ENCODE data around the gene HSPA12B.
"Not testable (repeated sequence)": the region's sequence is repeated elsewhere in the genome, so short reads cannot be mapped to it uniquely, and the experiment has no call there.

Gene HSPA12B

DNA sequence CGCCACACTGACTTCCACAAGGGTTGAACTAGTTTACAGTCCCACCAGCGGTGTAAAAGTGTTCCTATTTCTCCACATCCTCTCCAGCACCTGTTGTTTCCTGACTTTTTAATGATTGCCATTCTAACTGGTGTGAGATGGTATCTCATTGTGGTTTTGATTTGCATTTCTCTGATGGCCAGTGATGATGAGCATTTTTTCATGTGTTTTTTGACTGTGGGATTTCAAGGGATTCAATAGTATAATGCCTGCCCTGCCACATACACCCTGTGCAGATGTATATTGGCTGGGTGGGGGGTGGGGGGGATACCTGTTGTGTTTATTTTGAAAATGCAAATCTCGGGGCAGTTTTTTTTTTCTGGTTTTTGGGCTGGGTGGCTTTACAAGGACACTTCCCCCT, 61.7 kb downstream of the HSPA12B start:
- H3K9me3 ChIP-seq (ENCODE audit: control insufficient read depth in 2 of 2, low read length in 2 of 2); H3K4me3 ChIP-seq (ENCODE audit: low read length in 2 of 2); H3K36me3 ChIP-seq (ENCODE audit: control insufficient read depth in 2 of 2, insufficient read depth in 2 of 2, low read length in 2 of 2); H3K9ac ChIP-seq (ENCODE audit: low read length in 2 of 2); H3K27ac ChIP-seq (ENCODE audit: low read length); H3K27me3 ChIP-seq (ENCODE audit: control insufficient read depth in 1 of 2, insufficient read depth in 2 of 2, low read length in 2 of 2): not testable (repeated sequence)
- peaks cover 44% of the 10 kb centered on the region for H3K4me1 ChIP-seq (ENCODE audit: control insufficient read depth, insufficient read depth, low read length)

GRCh38 chr20:3794701-3795420, 62.4 kb downstream of the HSPA12B start:
- Histone ChIP-seq H3K9ac (ENCODE audit: low read length in 2 of 2) (peak overlapping the region; percentile 96 to 98), H3K4me3 (ENCODE audit: low read length in 2 of 2) (peak overlapping the region; percentile 83 to 94), H3K4me1 (ENCODE audit: control insufficient read depth, insufficient read depth, low read length) (peaks cover 50% of the 10 kb centered on the region), H3K27me3 (ENCODE audit: control insufficient read depth in 1 of 2, insufficient read depth in 2 of 2, low read length in 2 of 2) (no peaks in the 10 kb centered on the region), H3K27ac (ENCODE audit: low read length) (peak overlapping the region; percentile 99), H3K36me3 (ENCODE audit: control insufficient read depth in 2 of 2, insufficient read depth in 2 of 2, low read length in 2 of 2) (peaks cover 0 to 3% of the 10 kb centered on the region in 2 donors), H3K9me3 (ENCODE audit: control insufficient read depth in 2 of 2, low read length in 2 of 2) (no peaks in the 10 kb centered on the region)

- H3K27me3 ChIP-seq (ENCODE audit: control insufficient read depth in 1 of 2, insufficient read depth in 2 of 2, low read length in 2 of 2) = no peaks in the 10 kb centered on the region
- peak within 1 kb of the TSS; percentile 99 for H3K27ac ChIP-seq (ENCODE audit: low read length)
- H3K9ac ChIP-seq (ENCODE audit: low read length in 2 of 2) = peak within 1 kb of the TSS; percentile 96 to 98
- H3K4me3 ChIP-seq (ENCODE audit: low read length in 2 of 2) = peak within 1 kb of the TSS; percentile 83 to 94
- peaks cover 55% of the 10 kb centered on the region for H3K4me1 ChIP-seq (ENCODE audit: control insufficient read depth, insufficient read depth, low read length)
- H3K36me3 ChIP-seq (ENCODE audit: control insufficient read depth in 2 of 2, insufficient read depth in 2 of 2, low read length in 2 of 2) = peaks cover 8% of the 10 kb centered on the region in 2 donors
- no peaks in the 10 kb centered on the region for H3K9me3 ChIP-seq (ENCODE audit: control insufficient read depth in 2 of 2, low read length in 2 of 2)
Measured at GRCh38 chr20:3795511-3796468, 63.3 kb downstream of the HSPA12B start, which contains the start of gene CDC25B. TSS of gene CDC25B (plus strand) at chr20:3796310. CDS start at chr20:3796532, 222 bp downstream.

- H3K9ac ChIP-seq (ENCODE audit: low read length in 2 of 2) = peak overlapping the region; percentile 39 to 73
- H3K4me1 ChIP-seq (ENCODE audit: control insufficient read depth, insufficient read depth, low read length) = peaks cover 55% of the 10 kb centered on the region
Measured at GRCh38 chr20:3796477-3797225, 64.2 kb downstream of the HSPA12B start.

DNA sequence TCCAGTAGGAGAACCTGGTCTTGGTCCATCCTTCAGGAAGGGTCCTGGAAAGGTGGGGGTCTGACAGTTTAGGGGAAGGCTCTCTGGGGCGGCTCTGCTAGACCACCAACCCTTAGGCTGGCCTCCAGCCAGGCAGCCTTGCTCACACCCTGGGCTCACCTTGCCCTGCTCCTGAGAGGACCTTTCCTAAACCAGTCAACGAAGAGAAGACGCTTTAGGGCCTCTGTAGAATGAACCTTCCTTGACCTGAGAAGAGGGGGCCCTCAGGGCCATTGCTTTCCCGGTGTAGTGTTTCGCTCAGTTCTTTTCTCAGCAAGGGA, 64.7 kb downstream of the HSPA12B start:
- H3K9ac ChIP-seq (ENCODE audit: low read length in 2 of 2) = peak overlapping the region; percentile 39 to 73
- peak overlapping the region; percentile 67 for H3K27ac ChIP-seq (ENCODE audit: low read length)
- H3K27me3 ChIP-seq (ENCODE audit: control insufficient read depth in 1 of 2, insufficient read depth in 2 of 2, low read length in 2 of 2) = no peaks in the 10 kb centered on the region
- peaks cover 20% of the 10 kb centered on the region in 2 donors for H3K36me3 ChIP-seq (ENCODE audit: control insufficient read depth in 2 of 2, insufficient read depth in 2 of 2, low read length in 2 of 2)
- peaks cover 55% of the 10 kb centered on the region for H3K4me1 ChIP-seq (ENCODE audit: control insufficient read depth, insufficient read depth, low read length)
- peak overlapping the region; percentile 76 to 94 for H3K4me3 ChIP-seq (ENCODE audit: low read length in 2 of 2)
- no peaks in the 10 kb centered on the region for H3K9me3 ChIP-seq (ENCODE audit: control insufficient read depth in 2 of 2, low read length in 2 of 2)

More at GRCh38 chr20:3796477-3797225, 64.2 kb downstream of the HSPA12B start:
- Histone ChIP-seq H3K4me3 (ENCODE audit: low read length in 2 of 2) (peak overlapping the region; percentile 76 to 94), H3K36me3 (ENCODE audit: control insufficient read depth in 2 of 2, insufficient read depth in 2 of 2, low read length in 2 of 2) (peaks cover 16% of the 10 kb centered on the region in 2 donors), H3K27ac (ENCODE audit: low read length) (peak overlapping the region; percentile 67), H3K27me3 (ENCODE audit: control insufficient read depth in 1 of 2, insufficient read depth in 2 of 2, low read length in 2 of 2) (no peaks in the 10 kb centered on the region), H3K9me3 (ENCODE audit: control insufficient read depth in 2 of 2, low read length in 2 of 2) (no peaks in the 10 kb centered on the region)

- H3K9ac ChIP-seq (ENCODE audit: low read length in 2 of 2) = peak overlapping the region; percentile 39 to 73
- peak overlapping the region; percentile 76 to 94 for H3K4me3 ChIP-seq (ENCODE audit: low read length in 2 of 2)
- peaks cover 24 to 26% of the 10 kb centered on the region in 2 donors for H3K36me3 ChIP-seq (ENCODE audit: control insufficient read depth in 2 of 2, insufficient read depth in 2 of 2, low read length in 2 of 2)
- peak overlapping the region; percentile 67 for H3K27ac ChIP-seq (ENCODE audit: low read length)
- no peaks in the 10 kb centered on the region for H3K9me3 ChIP-seq (ENCODE audit: control insufficient read depth in 2 of 2, low read length in 2 of 2)
- H3K4me1 ChIP-seq (ENCODE audit: control insufficient read depth, insufficient read depth, low read length) = peaks cover 55% of the 10 kb centered on the region
- no peaks in the 10 kb centered on the region for H3K27me3 ChIP-seq (ENCODE audit: control insufficient read depth in 1 of 2, insufficient read depth in 2 of 2, low read length in 2 of 2)
Measured at GRCh38 chr20:3797592-3798372, 65.3 kb downstream of the HSPA12B start.

- Histone ChIP-seq H3K27me3 (ENCODE audit: control insufficient read depth in 1 of 2, insufficient read depth in 2 of 2, low read length in 2 of 2) (no peaks in the 10 kb centered on the region), H3K36me3 (ENCODE audit: control insufficient read depth in 2 of 2, insufficient read depth in 2 of 2, low read length in 2 of 2) (peaks cover 30 to 32% of the 10 kb centered on the region in 2 donors), H3K9me3 (ENCODE audit: control insufficient read depth in 2 of 2, low read length in 2 of 2) (no peaks in the 10 kb centered on the region), H3K27ac (ENCODE audit: low read length) (peak overlapping the region; percentile 67), H3K9ac (ENCODE audit: low read length in 2 of 2) (peak overlapping the region in 1 of 2 donors; percentile 9), H3K4me3 (ENCODE audit: low read length in 2 of 2) (peak overlapping the region in 1 of 2 donors; percentile 8), H3K4me1 (ENCODE audit: control insufficient read depth, insufficient read depth, low read length) (peaks cover 55% of the 10 kb centered on the region)
Measured at GRCh38 chr20:3798373-3798768, 65.9 kb downstream of the HSPA12B start.

GRCh38 chr20:3798908-3799248, 66.4 kb downstream of the HSPA12B start:
- no peak overlapping the region for H3K9ac ChIP-seq (ENCODE audit: low read length in 2 of 2)
- peaks cover 35 to 37% of the 10 kb centered on the region in 2 donors for H3K36me3 ChIP-seq (ENCODE audit: control insufficient read depth in 2 of 2, insufficient read depth in 2 of 2, low read length in 2 of 2)
- H3K4me1 ChIP-seq (ENCODE audit: control insufficient read depth, insufficient read depth, low read length) = peaks cover 55% of the 10 kb centered on the region
- no peaks in the 10 kb centered on the region for H3K9me3 ChIP-seq (ENCODE audit: control insufficient read depth in 2 of 2, low read length in 2 of 2)
- H3K27me3 ChIP-seq (ENCODE audit: control insufficient read depth in 1 of 2, insufficient read depth in 2 of 2, low read length in 2 of 2) = no peaks in the 10 kb centered on the region
- H3K27ac ChIP-seq (ENCODE audit: low read length) = peak overlapping the region; percentile 55
- H3K4me3 ChIP-seq (ENCODE audit: low read length in 2 of 2) = no peak overlapping the region

- peaks cover 42 to 45% of the 10 kb centered on the region in 2 donors for H3K36me3 ChIP-seq (ENCODE audit: control insufficient read depth in 2 of 2, insufficient read depth in 2 of 2, low read length in 2 of 2)
- H3K9ac ChIP-seq (ENCODE audit: low read length in 2 of 2) = peak overlapping the region; percentile 11 to 29
- H3K4me1 ChIP-seq (ENCODE audit: control insufficient read depth, insufficient read depth, low read length) = peaks cover 45% of the 10 kb centered on the region
- H3K4me3 ChIP-seq (ENCODE audit: low read length in 2 of 2) = no peak overlapping the region
- H3K9me3 ChIP-seq (ENCODE audit: control insufficient read depth in 2 of 2, low read length in 2 of 2) = no peaks in the 10 kb centered on the region
- peak overlapping the region; percentile 55 for H3K27ac ChIP-seq (ENCODE audit: low read length)
- H3K27me3 ChIP-seq (ENCODE audit: control insufficient read depth in 1 of 2, insufficient read depth in 2 of 2, low read length in 2 of 2) = no peaks in the 10 kb centered on the region
Measured at GRCh38 chr20:3800256-3800877, 67.9 kb downstream of the HSPA12B start.

Data from stomach smooth muscle (tissue), 2 donors.